ENCODE measurements around the gene NOC2L.
"Not testable (repeated sequence)": the region's sequence is repeated elsewhere in the genome, so short reads cannot be mapped to it uniquely, and the experiment has no call there.

Gene NOC2L

GRCh38 chr1:897951-898350, 61.1 kb downstream of the NOC2L start:
- DNase-seq: not testable (repeated sequence)

GRCh38 chr1:897226-897625, 61.8 kb downstream of the NOC2L start:
- no peak for DNase-seq
